Measurements from ENCODE around the gene MEGF11. TPM values are rescaled to one million over a fixed set of nuclear protein-coding genes. Genes with fewer than 3 reads are reported as not detected.

MEGF11 gene
- total RNA-seq, 5 donors from 2014 or later (not counting 1 experiment from before 2014, with no cell fraction given), result 0.20 TPM; not detected in 4

DNA sequence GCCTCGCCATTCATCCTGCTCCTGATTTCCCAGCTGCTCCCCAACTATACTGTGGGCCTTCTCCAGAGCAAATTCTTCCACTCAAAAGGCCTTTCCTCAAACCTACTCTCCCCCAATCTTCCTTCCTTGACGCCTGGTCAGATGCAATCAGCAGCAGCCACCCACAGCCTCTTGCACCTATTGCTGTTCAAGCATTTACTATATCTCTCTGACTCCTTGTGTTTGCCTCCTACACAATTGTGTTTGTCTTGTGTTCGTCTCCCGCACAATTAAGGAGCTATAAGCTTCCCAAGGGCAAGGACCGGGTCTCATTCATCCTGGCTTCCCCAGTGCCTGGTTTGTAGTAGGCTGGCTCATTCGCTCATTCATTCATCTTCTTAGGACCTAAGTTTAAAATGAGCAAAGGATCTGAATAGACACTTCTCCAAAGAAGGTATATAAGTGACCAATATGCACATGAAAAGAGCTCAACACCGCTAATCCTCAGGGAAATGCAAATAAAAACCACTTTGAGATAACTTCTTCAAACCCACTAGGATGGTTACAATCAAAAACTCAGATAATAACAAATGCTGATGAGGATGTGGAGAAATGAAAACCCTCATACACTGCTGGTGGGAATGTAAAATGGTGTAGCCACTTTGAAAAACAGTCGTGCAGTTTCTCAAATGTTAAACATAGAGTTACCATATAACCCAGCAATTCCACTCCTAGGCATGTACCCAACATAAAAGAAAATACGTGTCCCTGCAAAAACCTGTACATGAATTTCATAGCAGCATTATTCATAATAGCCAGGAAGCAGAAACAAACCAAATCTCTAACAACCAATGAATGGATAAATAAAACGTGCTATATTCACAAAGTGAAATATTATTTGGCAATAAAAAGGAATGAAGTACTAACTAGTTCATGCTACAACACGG, 31.0 kb downstream of the MEGF11 start:
- peaks cover 7 to 12% of the 10 kb centered on the region in 2 donors for H3K27me3 Mint-ChIP-seq
- ATAC-seq (replicated peaks in 1 of 4) (no peak), DNase-seq (no peak)
- no peaks in the 10 kb centered on the region for H3K36me3 ChIP-seq (ENCODE audit: control insufficient read depth in 2 of 2, extremely low read depth in 1 of 2, insufficient read depth in 1 of 2, low read length in 1 of 2)
- H3K9me3 ChIP-seq, result no peaks in the 10 kb centered on the region
- no peak overlapping the region for H3K4me3 Mint-ChIP-seq
- H3K4me3 ChIP-seq (ENCODE audit: control insufficient read depth in 1 of 2, extremely low read depth in 1 of 2, low read length in 1 of 2), result no peak overlapping the region
- ChIA-PET CTCF (interaction anchor here in 1 of 2 donors (0.6 kb wide), 1 partner anchor 17 kb away, joined by 3 read pairs; no protein-coding TSS in a partner anchor), POLR2A (no interaction called here)
- H3K27ac Mint-ChIP-seq, result no peak overlapping the region
- no peaks in the 10 kb centered on the region for H3K36me3 Mint-ChIP-seq
- H3K27ac ChIP-seq (ENCODE audit: low read length), result no peak overlapping the region
- no peaks in the 10 kb centered on the region for H3K4me1 Mint-ChIP-seq
- H3K27me3 ChIP-seq (replicated peaks in 1 of 2; ENCODE audit: control insufficient read depth in 2 of 2, extremely low read depth in 1 of 2, insufficient read depth in 2 of 2, low read length in 1 of 2), result peaks cover 0 to 25% of the 10 kb centered on the region in 2 experiments
- 63% methylated on average over 2 of the region's 11 CpGs for WGBS (ENCODE audit: insufficient coverage)
- H3K4me1 ChIP-seq (ENCODE audit: control insufficient read depth in 1 of 2, extremely low read depth in 1 of 2, insufficient read depth in 2 of 2, low read length in 2 of 2), result no peaks in the 10 kb centered on the region
- H3K9me3 Mint-ChIP-seq, result no peaks in the 10 kb centered on the region

DNA sequence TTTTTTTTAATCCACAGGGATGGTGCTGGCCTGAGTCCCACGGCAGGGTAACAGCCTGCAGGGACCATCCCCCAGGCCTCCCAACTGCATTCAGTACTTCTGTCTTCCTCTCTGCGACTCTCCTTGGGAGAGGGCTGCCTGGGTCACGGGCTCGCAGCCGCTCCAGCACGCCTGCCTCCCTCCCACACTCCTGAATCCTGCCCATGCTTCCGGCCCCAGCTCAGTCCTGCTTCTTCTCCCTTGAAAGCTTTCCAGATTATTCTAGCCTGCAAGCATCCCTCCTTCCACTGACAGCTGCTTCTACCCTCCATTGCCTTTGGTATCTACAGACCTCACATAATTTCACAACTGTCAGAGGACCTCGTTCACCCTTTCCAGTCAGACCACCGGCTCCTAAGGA, 32.4 kb downstream of the MEGF11 start:
- Histone ChIP-seq H3K36me3 (ENCODE audit: control insufficient read depth in 2 of 2, extremely low read depth in 1 of 2, insufficient read depth in 1 of 2, low read length in 1 of 2) (no peaks in the 10 kb centered on the region), H3K4me3 (ENCODE audit: control insufficient read depth in 1 of 2, extremely low read depth in 1 of 2, low read length in 1 of 2) (no peak overlapping the region), H3K27me3 (replicated peaks in 1 of 2; ENCODE audit: control insufficient read depth in 2 of 2, extremely low read depth in 1 of 2, insufficient read depth in 2 of 2, low read length in 1 of 2) (peaks cover 0 to 22% of the 10 kb centered on the region in 2 experiments), H3K27ac (ENCODE audit: low read length) (no peak overlapping the region), H3K4me1 (ENCODE audit: control insufficient read depth in 1 of 2, extremely low read depth in 1 of 2, insufficient read depth in 2 of 2, low read length in 2 of 2) (no peaks in the 10 kb centered on the region), H3K9me3 (no peaks in the 10 kb centered on the region)
- POLR2A ChIA-PET, result no interaction called here
- WGBS (ENCODE audit: insufficient coverage), result 87% methylated on average over 7 of the region's 9 CpGs
- Mint-ChIP-seq H3K36me3 (no peaks in the 10 kb centered on the region), H3K9me3 (no peaks in the 10 kb centered on the region), H3K4me1 (no peaks in the 10 kb centered on the region), H3K4me3 (no peak overlapping the region), H3K27ac (no peak overlapping the region), H3K27me3 (peaks cover 7 to 12% of the 10 kb centered on the region in 2 donors)
- DNase-seq (no peak), ATAC-seq (replicated peaks in 1 of 4) (no peak)
- CTCF ChIA-PET, result no interaction called here

DNA sequence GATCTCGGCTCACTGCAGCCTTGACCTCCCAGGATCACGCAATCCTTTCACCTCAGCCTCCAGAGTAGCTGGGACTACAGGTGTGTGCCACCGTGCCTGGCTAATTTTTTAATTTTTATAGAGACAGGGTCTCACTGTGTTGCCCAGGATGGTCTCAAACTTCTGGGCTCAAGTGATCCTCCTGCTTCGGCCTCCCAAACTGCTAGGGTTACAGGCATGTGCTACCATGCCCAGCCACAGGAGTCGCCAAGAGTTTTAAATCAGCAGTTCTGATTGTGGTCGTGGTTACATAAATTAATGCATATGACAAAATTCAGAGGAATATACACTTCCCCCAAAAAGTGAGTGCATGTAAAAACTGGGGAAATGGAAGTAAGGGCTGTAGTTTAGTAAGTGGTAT, 32.9 kb downstream of the MEGF11 start:
- ChIA-PET CTCF (no interaction called here), POLR2A (no interaction called here)
- ATAC-seq (replicated peaks in 1 of 4) (no peak), DNase-seq (no peak)
- no peak overlapping the region for H3K4me3 ChIP-seq (ENCODE audit: control insufficient read depth in 1 of 2, extremely low read depth in 1 of 2, low read length in 1 of 2)
- no peaks in the 10 kb centered on the region for H3K36me3 ChIP-seq (ENCODE audit: control insufficient read depth in 2 of 2, extremely low read depth in 1 of 2, insufficient read depth in 1 of 2, low read length in 1 of 2)
- H3K4me1 Mint-ChIP-seq, result no peaks in the 10 kb centered on the region
- no peaks in the 10 kb centered on the region for H3K9me3 ChIP-seq
- no peak overlapping the region for H3K27ac Mint-ChIP-seq
- no peaks in the 10 kb centered on the region for H3K36me3 Mint-ChIP-seq
- WGBS (ENCODE audit: insufficient coverage), result 91% methylated on average over 4 of the region's 6 CpGs
- H3K4me1 ChIP-seq (ENCODE audit: control insufficient read depth in 1 of 2, extremely low read depth in 1 of 2, insufficient read depth in 2 of 2, low read length in 2 of 2), result no peaks in the 10 kb centered on the region
- H3K27me3 Mint-ChIP-seq, result peaks cover 7 to 12% of the 10 kb centered on the region in 2 donors
- H3K4me3 Mint-ChIP-seq, result no peak overlapping the region
- H3K9me3 Mint-ChIP-seq, result no peaks in the 10 kb centered on the region
- H3K27ac ChIP-seq (ENCODE audit: low read length), result no peak overlapping the region
- peaks cover 0 to 22% of the 10 kb centered on the region in 2 experiments for H3K27me3 ChIP-seq (replicated peaks in 1 of 2; ENCODE audit: control insufficient read depth in 2 of 2, extremely low read depth in 1 of 2, insufficient read depth in 2 of 2, low read length in 1 of 2)

DNA sequence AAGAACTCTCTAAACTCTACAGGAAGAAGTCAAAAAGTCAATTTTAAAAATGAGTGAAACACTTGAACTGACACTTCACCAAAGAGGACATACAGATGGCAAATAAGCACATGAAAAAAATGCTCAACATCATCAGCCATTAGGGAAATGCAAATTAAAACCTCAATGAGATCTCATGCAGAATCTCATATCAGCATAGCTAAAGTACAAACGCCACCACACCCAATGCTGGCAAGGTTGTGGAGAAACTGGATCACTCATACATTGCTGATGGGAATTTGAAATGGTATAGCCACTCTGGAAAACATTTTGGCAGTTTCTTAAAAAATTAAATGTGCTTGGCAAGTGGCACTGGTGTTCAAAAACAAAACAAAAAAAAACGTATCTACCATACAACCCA, 34.2 kb downstream of the MEGF11 start:
- WGBS (ENCODE audit: insufficient coverage), result no CpG with 5 or more reads among the region's 2 CpGs
- Histone ChIP-seq H3K36me3 (ENCODE audit: control insufficient read depth in 2 of 2, extremely low read depth in 1 of 2, insufficient read depth in 1 of 2, low read length in 1 of 2) (no peaks in the 10 kb centered on the region), H3K4me3 (ENCODE audit: control insufficient read depth in 1 of 2, extremely low read depth in 1 of 2, low read length in 1 of 2) (no peak overlapping the region), H3K9me3 (no peaks in the 10 kb centered on the region), H3K27me3 (replicated peaks in 1 of 2; ENCODE audit: control insufficient read depth in 2 of 2, extremely low read depth in 1 of 2, insufficient read depth in 2 of 2, low read length in 1 of 2) (peaks cover 0 to 19% of the 10 kb centered on the region in 2 experiments), H3K4me1 (ENCODE audit: control insufficient read depth in 1 of 2, extremely low read depth in 1 of 2, insufficient read depth in 2 of 2, low read length in 2 of 2) (no peaks in the 10 kb centered on the region), H3K27ac (ENCODE audit: low read length) (no peak overlapping the region)
- Mint-ChIP-seq H3K4me1 (no peaks in the 10 kb centered on the region), H3K36me3 (no peaks in the 10 kb centered on the region), H3K4me3 (no peak overlapping the region), H3K9me3 (no peaks in the 10 kb centered on the region), H3K27ac (no peak overlapping the region), H3K27me3 (peaks cover 7 to 12% of the 10 kb centered on the region in 2 donors)
- CTCF ChIA-PET, result no interaction called here
- POLR2A ChIA-PET, result no interaction called here
- ATAC-seq (replicated peaks in 1 of 4) (no peak), DNase-seq (no peak)

DNA sequence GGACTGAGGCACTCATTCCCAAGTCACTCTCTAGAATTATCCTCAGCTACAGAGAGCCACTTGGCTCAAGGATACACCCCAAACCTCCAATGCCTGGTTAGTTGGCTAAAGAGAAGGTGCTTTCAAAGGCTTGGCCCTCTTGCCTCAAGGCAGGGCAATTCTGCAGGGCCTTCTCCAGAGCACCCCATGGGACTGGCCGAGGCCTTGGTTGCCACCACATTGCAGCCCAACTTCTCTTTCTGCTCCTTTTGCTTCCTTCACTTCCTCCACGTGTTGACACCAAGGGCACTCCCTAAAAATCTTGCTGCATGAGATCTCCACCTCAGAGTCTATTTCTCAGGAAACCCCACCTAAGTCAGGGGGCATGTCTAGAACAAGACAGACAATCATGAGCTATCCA, 36.7 kb downstream of the MEGF11 start:
- no peak for ATAC-seq (replicated peaks in 1 of 4)
- no peaks in the 10 kb centered on the region for H3K4me1 Mint-ChIP-seq
- no peaks in the 10 kb centered on the region for H3K36me3 Mint-ChIP-seq
- no peak overlapping the region for H3K4me3 Mint-ChIP-seq
- no peak overlapping the region for H3K27ac Mint-ChIP-seq
- 27% methylated on average over 2 of the region's 2 CpGs for WGBS (ENCODE audit: insufficient coverage)
- peaks cover 4 to 8% of the 10 kb centered on the region in 2 donors for H3K27me3 Mint-ChIP-seq
- no peak overlapping the region for H3K4me3 ChIP-seq (ENCODE audit: control insufficient read depth in 1 of 2, extremely low read depth in 1 of 2, low read length in 1 of 2)
- no peaks in the 10 kb centered on the region for H3K36me3 ChIP-seq (ENCODE audit: control insufficient read depth in 2 of 2, extremely low read depth in 1 of 2, insufficient read depth in 1 of 2, low read length in 1 of 2)
- no peak for DNase-seq
- H3K9me3 ChIP-seq, result no peaks in the 10 kb centered on the region
- H3K4me1 ChIP-seq (ENCODE audit: control insufficient read depth in 1 of 2, extremely low read depth in 1 of 2, insufficient read depth in 2 of 2, low read length in 2 of 2), result no peaks in the 10 kb centered on the region
- ChIA-PET CTCF (no interaction called here), POLR2A (no interaction called here)
- peaks cover 0 to 12% of the 10 kb centered on the region in 2 experiments for H3K27me3 ChIP-seq (replicated peaks in 1 of 2; ENCODE audit: control insufficient read depth in 2 of 2, extremely low read depth in 1 of 2, insufficient read depth in 2 of 2, low read length in 1 of 2)
- H3K9me3 Mint-ChIP-seq, result no peaks in the 10 kb centered on the region
- H3K27ac ChIP-seq (ENCODE audit: low read length), result no peak overlapping the region

DNA sequence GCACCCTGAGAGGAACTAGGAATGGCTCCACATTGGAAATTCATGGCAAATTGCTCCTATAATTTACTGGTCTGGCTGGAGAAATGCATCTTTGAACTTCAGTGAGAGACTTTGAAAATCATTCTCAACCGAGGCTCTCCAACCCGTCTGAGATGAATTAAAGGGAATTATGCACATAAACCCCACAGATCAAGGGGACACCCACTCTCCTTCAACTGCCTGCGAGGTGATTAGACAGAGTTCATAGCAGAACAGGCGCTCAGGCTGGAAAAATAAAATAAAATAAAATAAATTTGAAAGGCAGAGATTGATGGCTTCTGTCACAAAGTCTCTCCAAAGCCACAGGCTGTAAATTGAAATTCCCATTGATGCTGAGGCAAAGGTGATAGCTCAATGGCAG, 37.7 kb downstream of the MEGF11 start:
- no peaks in the 10 kb centered on the region for H3K9me3 ChIP-seq

More for the DNA sequence above, 37.7 kb downstream of the MEGF11 start:
- WGBS (ENCODE audit: insufficient coverage), result no CpG with 5 or more reads among the region's 4 CpGs
- Mint-ChIP-seq H3K27ac (no peak overlapping the region), H3K36me3 (no peaks in the 10 kb centered on the region), H3K4me1 (no peaks in the 10 kb centered on the region), H3K27me3 (peaks cover 0 to 5% of the 10 kb centered on the region in 2 donors), H3K9me3 (no peaks in the 10 kb centered on the region), H3K4me3 (no peak overlapping the region)
- CTCF ChIA-PET, result no interaction called here
- no peaks in the 10 kb centered on the region for H3K36me3 ChIP-seq (ENCODE audit: control insufficient read depth in 2 of 2, extremely low read depth in 1 of 2, insufficient read depth in 1 of 2, low read length in 1 of 2)
- no peaks in the 10 kb centered on the region for H3K4me1 ChIP-seq (ENCODE audit: control insufficient read depth in 1 of 2, extremely low read depth in 1 of 2, insufficient read depth in 2 of 2, low read length in 2 of 2)
- DNase-seq (no peak), ATAC-seq (replicated peaks in 1 of 4) (no peak)
- POLR2A ChIA-PET, result no interaction called here
- H3K27me3 ChIP-seq (replicated peaks in 1 of 2; ENCODE audit: control insufficient read depth in 2 of 2, extremely low read depth in 1 of 2, insufficient read depth in 2 of 2, low read length in 1 of 2), result peaks cover 0 to 8% of the 10 kb centered on the region in 2 experiments
- no peak overlapping the region for H3K27ac ChIP-seq (ENCODE audit: low read length)
- H3K4me3 ChIP-seq (ENCODE audit: control insufficient read depth in 1 of 2, extremely low read depth in 1 of 2, low read length in 1 of 2), result no peak overlapping the region

Data from T-cell (primary cell).